Endothelial cell (in vitro differentiated cells): ENCODE data around the gene ECI1. TPM values are rescaled to one million over a fixed set of nuclear protein-coding genes. Genes with fewer than 3 reads are reported as not detected.

ENCODE experiments used
- DNase-seq: peaks from one replicate; pipeline ENCODE4 v3.0.0; 2021; ENCODE audit warnings: low spot score
- H3K27ac Mint-ChIP-seq: one replicate; pipeline ENCODE4 v1.8.0; 2021; ENCODE audit warnings: mixed read lengths, inconsistent platforms; ENCODE audit not compliant: unreplicated experiment
- H3K27me3 Mint-ChIP-seq: one replicate; pipeline ENCODE4 v1.8.0; 2021; ENCODE audit warnings: mild to moderate bottlenecking, moderate library complexity, mixed read lengths, inconsistent platforms; ENCODE audit not compliant: unreplicated experiment
- H3K36me3 Mint-ChIP-seq: one replicate; pipeline ENCODE4 v1.8.0; 2021; ENCODE audit warnings: mild to moderate bottlenecking, low read depth, mixed read lengths, inconsistent platforms; ENCODE audit not compliant: unreplicated experiment
- H3K4me1 Mint-ChIP-seq: one replicate; pipeline ENCODE4 v1.8.0; 2021; ENCODE audit warnings: mild to moderate bottlenecking, mixed read lengths, inconsistent platforms; ENCODE audit not compliant: unreplicated experiment
- H3K4me3 Mint-ChIP-seq: one replicate; pipeline ENCODE4 v1.8.0; 2021; ENCODE audit warnings: mild to moderate bottlenecking, mixed read lengths, inconsistent platforms; ENCODE audit not compliant: unreplicated experiment
- H3K9me3 Mint-ChIP-seq: one replicate; pipeline ENCODE4 v1.8.0; 2021; ENCODE audit warnings: mixed read lengths, inconsistent platforms; ENCODE audit not compliant: unreplicated experiment
- CTCF ChIP-seq: fragments of 200-600 bp; sonication (generic); IDR thresholded peaks from one replicate; pipeline ENCODE4 v1.5.0; 2021; ENCODE audit warnings: antibody characterized with exemption; ENCODE audit not compliant: unreplicated experiment
- total RNA-seq: library from RNA; stranded (reverse); fragmentation: NEBNext Ultra II Directional; extraction: Animal tissue kit (Norgen Biotek cat#: 25700); gene quantifications from one replicate; pipeline ENCODE4 v1.2.1, GENCODE V29; 2021; ENCODE audit not compliant: unreplicated experiment

Gene ECI1
- total RNA-seq, 1 donor from 2014 or later, result 27.1 TPM

GRCh38 chr16:2233046-2233775 is 18.2 kb downstream of the ECI1 start:
- H3K27ac Mint-ChIP-seq, result no peak overlapping the region
- H3K27me3 Mint-ChIP-seq, result peaks cover 8% of the 10 kb centered on the region
- no peak for DNase-seq
- H3K4me1 Mint-ChIP-seq, result no peaks in the 10 kb centered on the region
- H3K36me3 Mint-ChIP-seq, result no peaks in the 10 kb centered on the region
- no peak overlapping the region for H3K4me3 Mint-ChIP-seq
- no peak for TF ChIP-seq CTCF
- H3K9me3 Mint-ChIP-seq, result no peaks in the 10 kb centered on the region

- H3K4me1 Mint-ChIP-seq, result no peaks in the 10 kb centered on the region
- no peak overlapping the region for H3K27ac Mint-ChIP-seq
- DNase-seq, result no peak
- H3K9me3 Mint-ChIP-seq, result no peaks in the 10 kb centered on the region
- TF ChIP-seq CTCF, result no peak
- no peak overlapping the region for H3K4me3 Mint-ChIP-seq
- peaks cover 5% of the 10 kb centered on the region for H3K27me3 Mint-ChIP-seq
- no peaks in the 10 kb centered on the region for H3K36me3 Mint-ChIP-seq
Measured at GRCh38 chr16:2232094-2232990, 19.0 kb downstream of the ECI1 start.

GRCh38 chr16:2231016-2231931 is 20.1 kb downstream of the ECI1 start:
- Mint-ChIP-seq H3K9me3 (no peaks in the 10 kb centered on the region), H3K4me1 (no peaks in the 10 kb centered on the region), H3K27me3 (peaks cover 5% of the 10 kb centered on the region), H3K4me3 (no peak overlapping the region), H3K27ac (no peak overlapping the region), H3K36me3 (no peaks in the 10 kb centered on the region)
- no peak for TF ChIP-seq CTCF
- DNase-seq, result no peak

GRCh38 chr16:2230376-2230775 is 21.0 kb downstream of the ECI1 start:
- Mint-ChIP-seq H3K36me3 (no peaks in the 10 kb centered on the region), H3K4me1 (no peaks in the 10 kb centered on the region), H3K9me3 (no peaks in the 10 kb centered on the region), H3K27me3 (peaks cover 3% of the 10 kb centered on the region), H3K27ac (no peak overlapping the region), H3K4me3 (no peak overlapping the region)
- DNase-seq, result no peak
- TF ChIP-seq CTCF, result no peak
